ENCODE data around the gene COG4.
A peak's percentile ranks its signal among the peaks of the same experiment; 100 is the strongest.
"Not testable (repeated sequence)": the region's sequence is repeated elsewhere in the genome, so short reads cannot be mapped to it uniquely, and the experiment has no call there.

Gene COG4

DNA sequence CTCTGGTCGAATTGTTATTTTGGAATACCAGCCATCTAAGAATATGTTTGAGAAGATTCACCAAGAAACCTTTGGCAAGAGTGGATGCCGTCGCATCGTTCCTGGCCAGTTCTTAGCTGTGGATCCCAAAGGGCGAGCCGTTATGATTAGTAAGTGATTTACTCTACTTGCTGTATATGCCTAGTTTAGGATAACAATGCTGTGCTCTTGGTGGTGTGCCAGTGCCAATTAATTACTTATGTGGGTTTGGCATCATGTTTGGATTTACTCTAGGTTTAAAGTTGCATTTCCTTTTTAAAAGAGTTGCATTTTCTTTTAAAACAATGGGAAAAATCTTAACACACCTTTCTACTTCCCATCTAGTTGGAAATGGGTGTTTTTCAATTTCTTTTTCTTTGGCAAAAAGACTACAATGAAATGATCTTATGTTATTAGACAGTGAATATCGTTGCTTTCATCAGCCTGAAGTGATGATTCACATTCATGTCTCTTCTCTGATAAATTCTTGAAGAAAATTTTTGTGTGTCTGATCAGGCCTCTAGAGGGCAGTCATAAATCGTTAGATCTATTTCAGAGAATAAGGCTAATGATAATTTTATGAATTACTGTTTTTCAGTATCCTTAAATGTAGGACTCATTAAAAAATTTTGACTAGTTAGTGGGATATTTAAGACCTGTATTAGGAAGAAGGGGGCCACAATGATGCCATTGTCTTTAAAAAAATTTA lies 5.9 kb upstream of the COG4 start:
- H3K23ac ChIP-seq (ENCODE audit: low read length), result no peak overlapping the region
- no peak overlapping the region for H4K91ac ChIP-seq (ENCODE audit: low read depth, low read length)
- H3K79me2 ChIP-seq (ENCODE audit: control insufficient read depth, insufficient read depth, low read length, poor library complexity), result peaks cover 19% of the 10 kb centered on the region
- no peak overlapping the region for H3K4me2 ChIP-seq (ENCODE audit: low read length)
- no peaks in the 10 kb centered on the region for H3K27me3 ChIP-seq (ENCODE audit: insufficient read depth, low read length)
- H2BK12ac ChIP-seq (ENCODE audit: low read length), result no peak overlapping the region
- DNase-seq, result peak in 1 of 2 donors; percentile 68
- no peaks in the 10 kb centered on the region for H3K9me3 ChIP-seq (ENCODE audit: insufficient read depth, low read depth, low read length)
- H2AK5ac ChIP-seq (ENCODE audit: low read length), result no peak overlapping the region
- peaks cover 3 to 5% of the 10 kb centered on the region in 2 experiments for H3K4me1 ChIP-seq (ENCODE audit: control insufficient read depth in 1 of 2, insufficient read depth in 2 of 2, low read length in 2 of 2)
- no peak overlapping the region for H4K8ac ChIP-seq (ENCODE audit: low read depth, low read length)
- H4K12ac ChIP-seq (ENCODE audit: low read depth, low read length), result no peak overlapping the region
- peak overlapping the region; percentile 40 for H3K4ac ChIP-seq (ENCODE audit: low read depth, low read length)
- no peak overlapping the region for H3K18ac ChIP-seq (ENCODE audit: low read length)
- no peaks in the 10 kb centered on the region for H3K79me1 ChIP-seq (ENCODE audit: low read length)
- no peak overlapping the region for H3K27ac ChIP-seq (ENCODE audit: low read depth, low read length)
- no peak overlapping the region for H2AFZ ChIP-seq (ENCODE audit: insufficient read depth, low read length, poor library complexity)
- WGBS (ENCODE audit: extremely low coverage, insufficient coverage, insufficient read length), result no CpG with 5 or more reads among the region's 8 CpGs
- no peak overlapping the region for H2BK5ac ChIP-seq (ENCODE audit: low read depth, low read length, poor library complexity)
- no peak overlapping the region for H2BK120ac ChIP-seq (ENCODE audit: insufficient read depth, low read length, poor library complexity)
- H3K9ac ChIP-seq (ENCODE audit: low read length), result no peak overlapping the region
- H3K14ac ChIP-seq (ENCODE audit: low read length), result no peak overlapping the region
- no peak overlapping the region for H3K4me3 ChIP-seq (ENCODE audit: low read depth, low read length)
- H3K36me3 ChIP-seq (ENCODE audit: control insufficient read depth in 1 of 2, insufficient read depth in 2 of 2, low read length in 2 of 2), result peaks cover 39 to 55% of the 10 kb centered on the region in 2 experiments

DNA sequence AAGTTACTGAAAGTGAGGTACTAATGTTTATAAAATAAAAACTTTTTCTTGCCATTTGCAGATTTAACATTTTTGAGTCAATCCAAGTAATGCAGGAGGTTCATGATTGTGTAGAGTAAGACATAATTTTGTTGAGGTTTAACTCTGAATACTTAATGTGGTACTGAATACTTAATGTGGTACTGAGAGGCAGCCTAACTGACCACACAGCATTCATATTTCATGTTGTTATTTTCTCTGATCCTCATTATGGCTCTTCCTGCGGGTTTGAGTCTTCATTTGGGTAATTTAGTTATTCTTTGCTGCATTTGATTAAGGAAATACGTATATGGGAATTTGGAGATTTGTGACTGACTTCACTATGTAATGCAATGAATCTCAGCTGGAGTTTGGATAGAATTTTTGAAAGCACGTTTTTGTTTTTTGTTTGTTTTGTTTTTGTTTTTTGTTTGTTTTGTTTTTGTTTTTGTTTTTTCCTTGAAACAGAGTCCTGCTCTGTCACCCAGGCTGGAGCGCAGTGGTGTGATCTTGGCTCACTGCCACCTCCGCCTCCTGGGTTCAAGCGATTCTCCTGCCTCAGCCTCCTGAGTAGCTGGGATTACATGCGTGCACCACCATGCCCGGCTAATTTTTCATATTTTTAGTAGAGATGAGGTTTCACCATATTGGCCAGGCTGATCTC lies 4.1 kb upstream of the COG4 start:
- Histone ChIP-seq H3K14ac (ENCODE audit: low read length) (no peak overlapping the region), H3K4me3 (ENCODE audit: low read depth, low read length) (no peak overlapping the region), H3K4ac (ENCODE audit: low read depth, low read length) (peak overlapping the region; percentile 91), H3K23ac (ENCODE audit: low read length) (no peak overlapping the region), H3K79me2 (ENCODE audit: control insufficient read depth, insufficient read depth, low read length, poor library complexity) (peaks cover 29% of the 10 kb centered on the region), H3K79me1 (ENCODE audit: low read length) (peaks cover 8% of the 10 kb centered on the region), H2BK12ac (ENCODE audit: low read length) (no peak overlapping the region), H3K9ac (ENCODE audit: low read length) (no peak overlapping the region), H2AFZ (ENCODE audit: insufficient read depth, low read length, poor library complexity) (no peak overlapping the region), H4K8ac (ENCODE audit: low read depth, low read length) (no peak overlapping the region), H3K18ac (ENCODE audit: low read length) (no peak overlapping the region), H3K4me1 (ENCODE audit: control insufficient read depth in 1 of 2, insufficient read depth in 2 of 2, low read length in 2 of 2) (peaks cover 3 to 5% of the 10 kb centered on the region in 2 experiments), H3K27me3 (ENCODE audit: insufficient read depth, low read length) (no peaks in the 10 kb centered on the region), H4K91ac (ENCODE audit: low read depth, low read length) (no peak overlapping the region), H2BK5ac (ENCODE audit: low read depth, low read length, poor library complexity) (no peak overlapping the region), H3K9me3 (ENCODE audit: insufficient read depth, low read depth, low read length) (no peaks in the 10 kb centered on the region), H3K4me2 (ENCODE audit: low read length) (no peak overlapping the region), H2AK5ac (ENCODE audit: low read length) (no peak overlapping the region), H3K36me3 (ENCODE audit: control insufficient read depth in 1 of 2, insufficient read depth in 2 of 2, low read length in 2 of 2) (peaks cover 38 to 46% of the 10 kb centered on the region in 2 experiments), H4K12ac (ENCODE audit: low read depth, low read length) (no peak overlapping the region), H2BK120ac (ENCODE audit: insufficient read depth, low read length, poor library complexity) (no peak overlapping the region), H3K27ac (ENCODE audit: low read depth, low read length) (no peak overlapping the region)
- DNase-seq, result no peak
- WGBS (ENCODE audit: extremely low coverage, insufficient coverage, insufficient read length), result 100% methylated on average over 1 of the region's 8 CpGs

DNA sequence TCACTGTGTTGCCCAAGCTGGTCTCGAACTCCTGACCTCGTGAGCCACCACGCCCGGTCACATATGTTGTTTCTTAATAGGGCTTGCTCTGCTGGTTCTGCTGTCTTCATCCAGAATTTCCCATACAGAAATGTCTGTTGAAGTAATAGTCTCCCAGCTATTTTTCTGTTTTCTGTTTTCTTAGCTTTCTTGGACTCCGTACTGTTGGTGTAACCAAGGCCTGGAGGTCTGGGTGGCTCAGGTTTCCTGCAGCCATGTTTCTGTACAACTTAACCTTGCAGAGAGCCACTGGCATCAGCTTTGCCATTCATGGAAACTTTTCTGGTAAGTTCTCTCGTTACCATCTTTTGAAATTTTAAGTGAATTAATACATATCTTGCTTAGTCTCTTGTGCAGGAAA lies 3.0 kb upstream of the COG4 start:
- Histone ChIP-seq H2BK12ac (ENCODE audit: low read length) (no peak overlapping the region), H3K36me3 (ENCODE audit: control insufficient read depth in 1 of 2, insufficient read depth in 2 of 2, low read length in 2 of 2) (peaks cover 32 to 37% of the 10 kb centered on the region in 2 experiments), H2AK5ac (ENCODE audit: low read length) (no peak overlapping the region), H2AFZ (ENCODE audit: insufficient read depth, low read length, poor library complexity) (no peak overlapping the region), H3K79me1 (ENCODE audit: low read length) (peaks cover 8% of the 10 kb centered on the region), H3K4me2 (ENCODE audit: low read length) (no peak overlapping the region), H3K27me3 (ENCODE audit: insufficient read depth, low read length) (no peaks in the 10 kb centered on the region), H3K14ac (ENCODE audit: low read length) (no peak overlapping the region), H3K4me3 (ENCODE audit: low read depth, low read length) (no peak overlapping the region), H3K4me1 (ENCODE audit: control insufficient read depth in 1 of 2, insufficient read depth in 2 of 2, low read length in 2 of 2) (peaks cover 3 to 5% of the 10 kb centered on the region in 2 experiments), H3K9ac (ENCODE audit: low read length) (no peak overlapping the region), H3K79me2 (ENCODE audit: control insufficient read depth, insufficient read depth, low read length, poor library complexity) (peaks cover 29% of the 10 kb centered on the region), H2BK5ac (ENCODE audit: low read depth, low read length, poor library complexity) (no peak overlapping the region), H4K91ac (ENCODE audit: low read depth, low read length) (no peak overlapping the region), H3K18ac (ENCODE audit: low read length) (no peak overlapping the region), H3K23ac (ENCODE audit: low read length) (no peak overlapping the region), H3K27ac (ENCODE audit: low read depth, low read length) (no peak overlapping the region), H4K8ac (ENCODE audit: low read depth, low read length) (no peak overlapping the region), H3K9me3 (ENCODE audit: insufficient read depth, low read depth, low read length) (no peaks in the 10 kb centered on the region), H3K4ac (ENCODE audit: low read depth, low read length) (peak overlapping the region; percentile 39), H4K12ac (ENCODE audit: low read depth, low read length) (no peak overlapping the region), H2BK120ac (ENCODE audit: insufficient read depth, low read length, poor library complexity) (no peak overlapping the region)
- no CpG with 5 or more reads among the region's 6 CpGs for WGBS (ENCODE audit: extremely low coverage, insufficient coverage, insufficient read length)
- no peak for DNase-seq

DNA sequence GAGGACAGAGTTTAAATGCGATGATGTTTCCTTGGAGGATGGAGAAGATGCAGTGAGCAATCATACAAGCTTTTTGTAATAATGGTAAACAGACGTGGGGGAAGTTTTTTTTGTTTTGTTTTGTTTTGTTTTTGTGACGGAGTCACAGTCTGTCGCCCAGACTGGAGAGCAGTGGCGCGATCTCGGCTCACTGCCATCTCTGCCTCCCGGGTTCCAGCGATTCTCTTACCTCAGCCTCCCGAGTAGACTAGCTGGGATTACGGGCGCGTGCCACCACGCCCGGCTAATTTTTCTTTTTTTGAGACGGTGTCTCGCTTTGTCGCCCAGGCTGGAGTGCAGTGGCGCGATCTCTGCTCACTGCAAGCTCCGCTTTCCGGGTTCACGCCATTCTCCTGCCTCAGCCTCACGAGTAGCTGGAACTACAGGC lies 1.1 kb upstream of the COG4 start:
- H4K91ac ChIP-seq (ENCODE audit: low read depth, low read length); H3K4me1 ChIP-seq (ENCODE audit: control insufficient read depth in 1 of 2, insufficient read depth in 2 of 2, low read length in 2 of 2); H4K12ac ChIP-seq (ENCODE audit: low read depth, low read length); DNase-seq; H2BK120ac ChIP-seq (ENCODE audit: insufficient read depth, low read length, poor library complexity); H3K18ac ChIP-seq (ENCODE audit: low read length); H3K23ac ChIP-seq (ENCODE audit: low read length); H3K14ac ChIP-seq (ENCODE audit: low read length); H3K27ac ChIP-seq (ENCODE audit: low read depth, low read length); H3K9me3 ChIP-seq (ENCODE audit: insufficient read depth, low read depth, low read length); H2BK5ac ChIP-seq (ENCODE audit: low read depth, low read length, poor library complexity); H3K79me1 ChIP-seq (ENCODE audit: low read length); H2AFZ ChIP-seq (ENCODE audit: insufficient read depth, low read length, poor library complexity); H2BK12ac ChIP-seq (ENCODE audit: low read length); H3K27me3 ChIP-seq (ENCODE audit: insufficient read depth, low read length): not testable (repeated sequence)
- H3K36me3 ChIP-seq (ENCODE audit: control insufficient read depth in 1 of 2, insufficient read depth in 2 of 2, low read length in 2 of 2), result peaks cover 20% of the 10 kb centered on the region in 2 experiments
- peaks cover 29% of the 10 kb centered on the region for H3K79me2 ChIP-seq (ENCODE audit: control insufficient read depth, insufficient read depth, low read length, poor library complexity)
- H3K4me2 ChIP-seq (ENCODE audit: low read length), result peak overlapping the region; percentile 59
- H3K4ac ChIP-seq (ENCODE audit: low read depth, low read length), result peak overlapping the region; percentile 66
- no CpG with 5 or more reads among the region's 24 CpGs for WGBS (ENCODE audit: extremely low coverage, insufficient coverage, insufficient read length)
- peak overlapping the region; percentile 99 for H4K8ac ChIP-seq (ENCODE audit: low read depth, low read length)
- H3K4me3 ChIP-seq (ENCODE audit: low read depth, low read length), result peak overlapping the region; percentile 79
- H2AK5ac ChIP-seq (ENCODE audit: low read length), result peak overlapping the region; percentile 0
- peak overlapping the region; percentile 91 for H3K9ac ChIP-seq (ENCODE audit: low read length)
